HEK293 (cell line): Measurements from ENCODE around the gene PDZD4.

Experiments
- CTCF ChIA-PET: fragments of 350-600 bp; formaldehyde crosslinking; extraction: SDS; loops from one replicate; lab custom pipeline; 2021; ENCODE audit warnings: antibody characterized with exemption; lab: Yijun Ruan, JAX
- POLR2A ChIA-PET: fragments of 300-600 bp; formaldehyde crosslinking; extraction: SDS; loops from one replicate; lab custom pipeline; 2020; ENCODE audit warnings: antibody characterized with exemption, inconsistent platforms; lab: Yijun Ruan, JAX
- H3K27ac ChIP-seq: fragments of 200-500 bp; sonication (Bioruptor generic); 2 replicates; pipeline ENCODE4 v1.5.1; 2014; ENCODE audit warnings: low read depth, low read length, control low read depth, inconsistent platforms; ENCODE audit errors: extremely low read depth
- H3K36me3 ChIP-seq, 2 experiments: fragments of 200-500 bp in 1 of 2; sonication (Bioruptor generic) in 1 of 2; 1 replicate in 1 of 2; 2 replicates in 1 of 2; pipeline ENCODE4 v1.5.1; 2014 to 2017; ENCODE audit warnings: inconsistent platforms in 2 of 2, low read length in 2 of 2; ENCODE audit not compliant: control insufficient read depth in 2 of 2, insufficient read depth in 1 of 2
- H3K4me1 ChIP-seq: fragments of 200-500 bp; sonication (Bioruptor generic); 2 replicates; pipeline ENCODE4 v1.5.1; 2014; ENCODE audit warnings: mild to moderate bottlenecking, low read length, inconsistent platforms; ENCODE audit not compliant: control insufficient read depth, insufficient read depth
- H3K4me3 ChIP-seq: 2 replicates; pipeline ENCODE4 v1.5.1; 2011; ENCODE audit warnings: low read depth, mild to moderate bottlenecking, control low read depth, low read length, moderate library complexity
- H3K9me3 ChIP-seq: fragments of 200-500 bp; sonication (Bioruptor generic); 2 replicates; pipeline ENCODE4 v1.5.1; 2014; ENCODE audit warnings: low read depth, low read length, inconsistent platforms; ENCODE audit not compliant: control insufficient read depth, insufficient read depth
- AEBP2 ChIP-seq: fragments of 450-650 bp; formaldehyde crosslinking; IDR thresholded peaks from 2 replicates; pipeline ENCODE4 v1.5.1; 2016; ENCODE audit warnings: missing biosample characterization, missing genetic modification characterization, borderline replicate concordance
- ELK4 ChIP-seq: IDR thresholded peaks from 2 replicates; pipeline ENCODE4 v1.6.1; 2011; ENCODE audit warnings: mild to moderate bottlenecking, low read depth, low read length, borderline replicate concordance
- FEZF1 ChIP-seq: fragments of 450-650 bp; formaldehyde crosslinking; IDR thresholded peaks from 2 replicates; pipeline ENCODE4 v1.5.1; 2016; ENCODE audit warnings: missing biosample characterization, missing genetic modification characterization
- IKZF3 ChIP-seq: fragments of 450-650 bp; IDR thresholded peaks from 2 replicates; pipeline ENCODE4 v1.5.0; 2018; ENCODE audit warnings: missing biosample characterization, mild to moderate bottlenecking, missing genetic modification characterization, moderate library complexity
- KLF7 ChIP-seq: fragments of 450-650 bp; formaldehyde crosslinking; IDR thresholded peaks from 2 replicates; pipeline ENCODE4 v1.5.1; 2016; ENCODE audit warnings: missing biosample characterization, missing genetic modification characterization, borderline replicate concordance
- KLF8 ChIP-seq: fragments of 450-650 bp; formaldehyde crosslinking; IDR thresholded peaks from 2 replicates; pipeline ENCODE4 v1.5.1; 2016; ENCODE audit warnings: missing biosample characterization, missing genetic modification characterization
- ZBTB48 ChIP-seq: fragments of 450-650 bp; formaldehyde crosslinking; IDR thresholded peaks from 2 replicates; pipeline ENCODE4 v1.5.1; 2016; ENCODE audit warnings: missing biosample characterization, missing genetic modification characterization
- ZFP41 ChIP-seq: fragments of 450-650 bp; formaldehyde crosslinking; IDR thresholded peaks from 2 replicates; pipeline ENCODE4 v1.5.1; 2016; ENCODE audit warnings: missing biosample characterization, missing genetic modification characterization, borderline replicate concordance
- ZNF155 ChIP-seq: fragments of 450-650 bp; formaldehyde crosslinking; IDR thresholded peaks from 2 replicates; pipeline ENCODE4 v1.5.1; 2016; ENCODE audit warnings: missing biosample characterization, missing genetic modification characterization
- ZNF202 ChIP-seq: fragments of 450-650 bp; formaldehyde crosslinking; IDR thresholded peaks from 2 replicates; pipeline ENCODE4 v1.5.1; 2016; ENCODE audit warnings: missing biosample characterization, missing genetic modification characterization, borderline replicate concordance
- ZNF473 ChIP-seq: fragments of 450-650 bp; formaldehyde crosslinking; IDR thresholded peaks from 2 replicates; pipeline ENCODE4 v1.5.1; 2017; ENCODE audit warnings: missing biosample characterization, missing genetic modification characterization
- ZNF548 ChIP-seq: fragments of 450-650 bp; formaldehyde crosslinking; IDR thresholded peaks from 2 replicates; pipeline ENCODE4 v1.5.1; 2016; ENCODE audit warnings: missing biosample characterization, missing genetic modification characterization
- ZNF561 ChIP-seq: fragments of 450-650 bp; IDR thresholded peaks from 2 replicates; pipeline ENCODE4 v1.5.1; 2018; ENCODE audit warnings: missing biosample characterization, missing genetic modification characterization, borderline replicate concordance
- ZNF624 ChIP-seq: fragments of 450-650 bp; formaldehyde crosslinking; IDR thresholded peaks from 2 replicates; pipeline ENCODE4 v1.5.1; 2017; ENCODE audit warnings: missing biosample characterization, missing genetic modification characterization
- ZNF664 ChIP-seq: fragments of 450-650 bp; formaldehyde crosslinking; IDR thresholded peaks from 2 replicates; pipeline ENCODE4 v1.5.1; 2016; ENCODE audit warnings: missing biosample characterization, missing genetic modification characterization
- ZNF670 ChIP-seq: fragments of 450-650 bp; formaldehyde crosslinking; IDR thresholded peaks from 2 replicates; pipeline ENCODE4 v1.5.1; 2016; ENCODE audit warnings: missing biosample characterization, missing genetic modification characterization, low read depth
- ZNF768 ChIP-seq: fragments of 450-650 bp; formaldehyde crosslinking; IDR thresholded peaks from 2 replicates; pipeline ENCODE4 v1.5.1; 2018; ENCODE audit warnings: missing biosample characterization, mild to moderate bottlenecking, missing genetic modification characterization
- ZNF776 ChIP-seq: fragments of 450-650 bp; formaldehyde crosslinking; IDR thresholded peaks from 2 replicates; pipeline ENCODE4 v1.5.0; 2017; ENCODE audit warnings: missing biosample characterization, missing genetic modification characterization, borderline replicate concordance
- ZNF837 ChIP-seq: fragments of 450-650 bp; formaldehyde crosslinking; IDR thresholded peaks from 2 replicates; pipeline ENCODE4 v1.5.1; 2016; ENCODE audit warnings: missing biosample characterization, missing genetic modification characterization
- ZNF843 ChIP-seq: fragments of 450-650 bp; formaldehyde crosslinking; IDR thresholded peaks from 2 replicates; pipeline ENCODE4 v1.5.1; 2016; ENCODE audit warnings: missing biosample characterization, missing genetic modification characterization
- ZSCAN23 ChIP-seq: fragments of 450-650 bp; formaldehyde crosslinking; IDR thresholded peaks from 2 replicates; pipeline ENCODE4 v1.5.1; 2016; ENCODE audit warnings: missing biosample characterization, missing genetic modification characterization
- ZXDB ChIP-seq: fragments of 450-650 bp; formaldehyde crosslinking; IDR thresholded peaks from 2 replicates; pipeline ENCODE4 v1.5.1; 2016; ENCODE audit warnings: missing biosample characterization, missing genetic modification characterization
- TF ChIP-seq, protein P1 (sequence below): fragments of 450-650 bp; formaldehyde crosslinking; IDR thresholded peaks from 2 replicates; pipeline ENCODE4 v1.5.1; 2016; ENCODE audit warnings: missing biosample characterization, missing genetic modification characterization
- TF ChIP-seq, protein P2 (sequence below): fragments of 450-650 bp; formaldehyde crosslinking; IDR thresholded peaks from 2 replicates; pipeline ENCODE4 v1.5.1; 2016; ENCODE audit warnings: missing biosample characterization, missing genetic modification characterization
- TF ChIP-seq, protein P3 (sequence below): fragments of 450-650 bp; formaldehyde crosslinking; IDR thresholded peaks from 2 replicates; pipeline ENCODE4 v1.5.1; 2016; ENCODE audit warnings: missing biosample characterization, missing genetic modification characterization

Gene PDZD4

GRCh38 chrX:153874366-153875125, 44.2 kb upstream of the PDZD4 start:
- CTCF ChIA-PET: interaction anchor here (1.6 kb wide), 1 partner anchor 49 kb away, joined by 8 read pairs; no protein-coding TSS in a partner anchor
- H3K36me3 ChIP-seq: no peaks in the 10 kb centered on the region

DNA sequence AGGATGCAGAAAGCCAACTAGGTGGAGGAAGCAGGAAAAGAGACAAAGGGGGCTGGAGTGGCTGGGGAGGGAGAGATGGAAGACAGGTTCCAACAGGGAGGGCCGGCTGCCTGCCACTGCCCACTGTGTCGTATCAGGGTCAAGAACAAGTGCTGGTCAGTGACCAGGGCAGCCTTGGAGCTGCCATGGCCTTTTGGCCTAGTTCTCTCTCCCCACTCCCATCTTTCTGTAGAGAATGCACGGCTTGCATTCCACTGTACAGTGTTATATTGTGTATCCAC, 43.7 kb upstream of the PDZD4 start:
- CTCF ChIA-PET: interaction anchor here (1.6 kb wide), 1 partner anchor 49 kb away, joined by 8 read pairs; no protein-coding TSS in a partner anchor
- H3K27ac ChIP-seq: no peak overlapping the region
- no peaks in the 10 kb centered on the region for H3K36me3 ChIP-seq
- POLR2A ChIA-PET: interaction anchor here (0.7 kb wide), 1 partner anchor 12 kb away, joined by 3 read pairs; the partner anchor contains the start of gene L1CAM
- H3K4me1 ChIP-seq: no peaks in the 10 kb centered on the region
- no peak overlapping the region for H3K4me3 ChIP-seq
- TF ChIP-seq, protein P1, sequence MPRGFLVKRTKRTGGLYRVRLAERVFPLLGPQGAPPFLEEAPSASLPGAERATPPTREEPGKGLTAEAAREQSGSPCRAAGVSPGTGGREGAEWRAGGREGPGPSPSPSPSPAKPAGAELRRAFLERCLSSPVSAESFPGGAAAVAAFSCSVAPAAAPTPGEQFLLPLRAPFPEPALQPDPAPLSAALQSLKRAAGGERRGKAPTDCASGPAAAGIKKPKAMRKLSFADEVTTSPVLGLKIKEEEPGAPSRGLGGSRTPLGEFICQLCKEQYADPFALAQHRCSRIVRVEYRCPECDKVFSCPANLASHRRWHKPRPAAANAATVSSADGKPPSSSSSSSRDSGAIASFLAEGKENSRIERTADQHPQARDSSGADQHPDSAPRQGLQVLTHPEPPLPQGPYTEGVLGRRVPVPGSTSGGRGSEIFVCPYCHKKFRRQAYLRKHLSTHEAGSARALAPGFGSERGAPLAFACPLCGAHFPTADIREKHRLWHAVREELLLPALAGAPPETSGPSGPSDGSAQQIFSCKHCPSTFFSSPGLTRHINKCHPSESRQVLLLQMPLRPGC (tag by site-specific recombination): no peak
- TF ChIP-seq ZBTB48 (tag by site-specific recombination): no peak
- TF ChIP-seq, protein P2, sequence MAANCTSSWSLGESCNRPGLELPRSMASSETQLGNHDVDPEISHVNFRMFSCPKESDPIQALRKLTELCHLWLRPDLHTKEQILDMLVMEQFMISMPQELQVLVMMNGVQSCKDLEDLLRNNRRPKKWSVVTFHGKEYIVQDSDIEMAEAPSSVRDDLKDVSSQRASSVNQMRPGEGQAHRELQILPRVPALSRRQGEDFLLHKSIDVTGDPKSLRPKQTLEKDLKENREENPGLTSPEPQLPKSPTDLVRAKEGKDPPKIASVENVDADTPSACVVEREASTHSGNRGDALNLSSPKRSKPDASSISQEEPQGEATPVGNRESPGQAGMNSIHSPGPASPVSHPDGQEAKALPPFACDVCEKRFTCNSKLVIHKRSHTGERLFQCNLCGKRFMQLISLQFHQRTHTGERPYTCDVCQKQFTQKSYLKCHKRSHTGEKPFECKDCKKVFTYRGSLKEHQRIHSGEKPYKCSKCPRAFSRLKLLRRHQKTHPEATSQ (tag by site-specific recombination): no peak
- TF ChIP-seq FEZF1 (tag by site-specific recombination): no peak
- no peak for TF ChIP-seq ZNF776 (tag by site-specific recombination)
- no peak for TF ChIP-seq IKZF3
- TF ChIP-seq ZNF768 (tag by site-specific recombination): no peak
- TF ChIP-seq, protein P3, sequence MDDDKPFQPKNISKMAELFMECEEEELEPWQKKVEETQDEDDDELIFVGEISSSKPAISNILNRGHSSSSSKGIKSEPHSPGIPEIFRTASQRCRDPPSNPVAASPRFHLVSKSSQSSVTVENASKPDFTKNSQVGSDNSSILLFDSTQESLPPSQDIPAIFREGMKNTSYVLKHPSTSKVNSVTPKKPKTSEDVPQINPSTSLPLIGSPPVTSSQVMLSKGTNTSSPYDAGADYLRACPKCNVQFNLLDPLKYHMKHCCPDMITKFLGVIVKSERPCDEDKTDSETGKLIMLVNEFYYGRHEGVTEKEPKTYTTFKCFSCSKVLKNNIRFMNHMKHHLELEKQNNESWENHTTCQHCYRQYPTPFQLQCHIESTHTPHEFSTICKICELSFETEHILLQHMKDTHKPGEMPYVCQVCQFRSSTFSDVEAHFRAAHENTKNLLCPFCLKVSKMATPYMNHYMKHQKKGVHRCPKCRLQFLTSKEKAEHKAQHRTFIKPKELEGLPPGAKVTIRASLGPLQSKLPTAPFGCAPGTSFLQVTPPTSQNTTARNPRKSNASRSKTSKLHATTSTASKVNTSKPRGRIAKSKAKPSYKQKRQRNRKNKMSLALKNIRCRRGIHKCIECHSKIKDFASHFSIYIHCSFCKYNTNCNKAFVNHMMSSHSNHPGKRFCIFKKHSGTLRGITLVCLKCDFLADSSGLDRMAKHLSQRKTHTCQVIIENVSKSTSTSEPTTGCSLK (tag by site-specific recombination): no peak
- TF ChIP-seq KLF8: no peak
- TF ChIP-seq ZNF664 (tag by site-specific recombination): no peak
- no peak for TF ChIP-seq ZNF624 (tag by site-specific recombination)
- TF ChIP-seq ZNF837: no peak
- TF ChIP-seq ZNF548 (tag by site-specific recombination): no peak
- H3K9me3 ChIP-seq: no peaks in the 10 kb centered on the region

More at GRCh38 chrX:153874366-153875125, 44.2 kb upstream of the PDZD4 start:
- Histone ChIP-seq H3K4me1 (no peaks in the 10 kb centered on the region), H3K9me3 (no peaks in the 10 kb centered on the region), H3K27ac (no peak overlapping the region), H3K4me3 (no peak overlapping the region)
- POLR2A ChIA-PET: no interaction called here
- TF ChIP-seq ZXDB (tag by site-specific recombination): no peak
- TF ChIP-seq AEBP2 (tag by site-specific recombination): no peak
- no peak for TF ChIP-seq ZNF843
- no peak for TF ChIP-seq ZFP41 (tag by site-specific recombination)
- no peak for TF ChIP-seq KLF7
- no peak for TF ChIP-seq ZNF670 (tag by site-specific recombination)
- no peak for TF ChIP-seq ZSCAN23
- no peak for TF ChIP-seq ELK4
- no peak for TF ChIP-seq ZNF202
- TF ChIP-seq ZNF561: no peak
- TF ChIP-seq ZNF473 (tag by site-specific recombination): no peak
- TF ChIP-seq ZNF155 (tag by site-specific recombination): no peak
